ENCODE results near the gene ENPP1. TPM values are rescaled to one million over a fixed set of nuclear protein-coding genes. Genes with fewer than 3 reads are reported as not detected.

The ENPP1 gene
- 22.5 and 30.4 TPM in 2 replicates for polyA plus RNA-seq (2011; rRNA removed)
- polyA minus RNA-seq (2011; rRNA and poly(A)+ RNA removed): 14.8 and 22.3 TPM in 2 replicates

DNA sequence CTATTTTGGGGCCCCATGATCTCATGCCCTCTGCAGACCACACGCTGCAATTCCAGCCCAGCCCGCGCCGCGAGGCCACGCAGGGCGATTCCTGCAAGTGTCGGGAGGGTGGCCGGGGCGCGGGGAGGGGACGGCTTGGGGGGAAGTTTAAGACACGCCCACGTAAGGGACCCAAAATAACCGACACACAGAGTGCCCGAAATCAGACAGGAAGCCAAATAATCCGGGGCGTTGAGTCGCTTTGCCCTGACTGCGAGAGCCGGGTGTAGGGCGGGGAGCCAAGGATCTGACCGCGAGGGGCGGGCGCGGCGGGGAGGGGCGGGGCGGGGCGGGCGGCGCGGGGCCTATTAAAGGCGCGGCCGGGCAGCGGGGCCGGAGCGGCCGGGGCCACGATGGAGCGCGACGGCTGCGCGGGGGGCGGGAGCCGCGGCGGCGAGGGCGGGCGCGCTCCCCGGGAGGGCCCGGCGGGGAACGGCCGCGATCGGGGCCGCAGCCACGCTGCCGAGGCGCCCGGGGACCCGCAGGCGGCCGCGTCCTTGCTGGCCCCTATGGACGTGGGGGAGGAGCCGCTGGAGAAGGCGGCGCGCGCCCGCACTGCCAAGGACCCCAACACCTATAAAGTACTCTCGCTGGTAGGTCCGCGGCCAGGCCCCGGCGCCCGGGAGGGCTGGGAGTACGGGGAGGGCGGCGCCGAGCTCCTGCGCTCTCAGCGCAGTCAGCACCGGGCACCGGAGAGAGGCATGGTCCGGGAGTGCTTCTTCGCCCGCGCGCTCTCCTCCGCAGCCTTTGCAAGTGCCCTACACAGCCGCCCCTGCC, at the start of gene ENPP1:
Gene ENPP1, plus strand, starts transcription at position 377 of the 816 bp plus-strand sequence. Its CDS starts 16 bp downstream, at position 393.
- H3K27me3 ChIP-seq (ENCODE audit: control insufficient read depth, insufficient read depth, low read length): no peaks in the 10 kb centered on the region
- ChIA-PET CTCF (interaction anchor here (2.1 to 2.7 kb wide), 3 partner anchors 102 to 113 kb away, joined by 6 to 9 read pairs (median 7); no protein-coding TSS in a partner anchor), POLR2A (interaction anchor here (0.5 to 1.2 kb wide), 8 partner anchors 11 to 876 kb away, joined by 3 to 6 read pairs (median 4); no protein-coding TSS in a partner anchor)
- no peak within 1 kb of the TSS for H3K27ac ChIP-seq (ENCODE audit: low read depth, low read length)
- TF ChIP-seq, protein P1, sequence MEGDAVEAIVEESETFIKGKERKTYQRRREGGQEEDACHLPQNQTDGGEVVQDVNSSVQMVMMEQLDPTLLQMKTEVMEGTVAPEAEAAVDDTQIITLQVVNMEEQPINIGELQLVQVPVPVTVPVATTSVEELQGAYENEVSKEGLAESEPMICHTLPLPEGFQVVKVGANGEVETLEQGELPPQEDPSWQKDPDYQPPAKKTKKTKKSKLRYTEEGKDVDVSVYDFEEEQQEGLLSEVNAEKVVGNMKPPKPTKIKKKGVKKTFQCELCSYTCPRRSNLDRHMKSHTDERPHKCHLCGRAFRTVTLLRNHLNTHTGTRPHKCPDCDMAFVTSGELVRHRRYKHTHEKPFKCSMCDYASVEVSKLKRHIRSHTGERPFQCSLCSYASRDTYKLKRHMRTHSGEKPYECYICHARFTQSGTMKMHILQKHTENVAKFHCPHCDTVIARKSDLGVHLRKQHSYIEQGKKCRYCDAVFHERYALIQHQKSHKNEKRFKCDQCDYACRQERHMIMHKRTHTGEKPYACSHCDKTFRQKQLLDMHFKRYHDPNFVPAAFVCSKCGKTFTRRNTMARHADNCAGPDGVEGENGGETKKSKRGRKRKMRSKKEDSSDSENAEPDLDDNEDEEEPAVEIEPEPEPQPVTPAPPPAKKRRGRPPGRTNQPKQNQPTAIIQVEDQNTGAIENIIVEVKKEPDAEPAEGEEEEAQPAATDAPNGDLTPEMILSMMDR (IDR thresholded peaks at IDR 0.05; ENCODE audit: low read depth, low read length): peak; percentile 33
- H3K9me3 ChIP-seq (ENCODE audit: control insufficient read depth, insufficient read depth, low read length): no peaks in the 10 kb centered on the region
- peak within 1 kb of the TSS; percentile 67 for H3K4me3 ChIP-seq (ENCODE audit: low read depth, low read length)
- no peak for DNase-seq (ENCODE audit: low read depth, low spot score)

DNA sequence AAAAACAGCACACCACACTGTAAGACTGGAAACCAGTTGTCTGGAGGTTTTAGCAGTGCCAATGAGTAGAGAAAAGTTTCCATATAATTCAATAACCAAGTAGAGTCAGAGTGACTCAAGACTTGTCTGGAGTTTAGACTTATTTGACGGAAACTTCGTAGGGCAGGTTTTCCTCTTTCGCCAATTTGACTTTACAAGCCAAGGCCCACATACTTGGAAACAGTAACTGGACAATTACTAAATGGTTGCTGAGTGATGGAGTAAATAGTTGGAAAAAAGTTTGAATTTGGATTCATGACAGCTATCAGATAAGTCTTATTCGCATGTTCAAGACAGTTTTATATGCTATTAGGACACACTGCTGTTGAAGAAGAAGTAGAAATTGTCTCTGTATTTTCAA, 48.9 kb upstream of the ENPP1 start:
- Histone ChIP-seq H3K9me3 (ENCODE audit: control insufficient read depth, insufficient read depth, low read length) (no peaks in the 10 kb centered on the region), H3K27ac (ENCODE audit: low read depth, low read length) (no peak overlapping the region), H3K4me3 (ENCODE audit: low read depth, low read length) (no peak overlapping the region), H3K27me3 (ENCODE audit: control insufficient read depth, insufficient read depth, low read length) (no peaks in the 10 kb centered on the region)
- TF ChIP-seq, protein P1 (IDR thresholded peaks at IDR 0.05; ENCODE audit: low read depth, low read length): no peak
- CTCF ChIA-PET: no interaction called here
- no peak for DNase-seq (ENCODE audit: low read depth, low spot score)
- POLR2A ChIA-PET: no interaction called here

DNA sequence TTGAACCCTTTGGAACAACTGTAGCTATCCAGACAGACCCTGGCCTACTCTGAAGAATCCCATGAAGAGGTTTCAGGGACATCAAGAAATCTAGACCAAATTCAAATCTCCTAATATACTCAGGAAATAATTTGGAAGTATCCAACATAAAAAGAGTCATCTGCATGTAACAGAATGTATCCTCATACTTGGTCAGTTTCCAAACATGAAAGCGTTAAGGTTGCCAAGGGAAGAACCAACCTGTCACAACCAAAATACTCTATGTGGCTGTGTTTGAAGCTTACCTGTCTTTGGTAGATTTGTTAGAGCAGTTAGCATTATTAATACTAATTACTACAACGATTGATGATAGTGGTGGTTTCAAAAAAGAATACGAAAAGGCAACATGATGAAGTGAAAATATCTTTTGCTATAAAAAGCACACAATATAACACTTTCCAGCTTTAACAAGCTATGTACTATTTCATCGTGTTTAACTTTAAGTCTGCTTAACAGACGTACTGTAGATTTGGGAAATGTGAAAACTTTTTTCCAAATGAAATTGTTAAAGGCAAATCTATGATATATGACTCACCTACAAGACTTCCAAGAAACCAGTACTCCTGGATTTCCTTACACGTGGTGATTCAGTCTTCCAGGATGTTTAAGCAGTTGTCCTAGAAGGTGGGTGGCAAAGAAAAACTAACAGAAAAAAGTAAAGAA, 46.6 kb upstream of the ENPP1 start:
- Histone ChIP-seq H3K27me3 (ENCODE audit: control insufficient read depth, insufficient read depth, low read length) (no peaks in the 10 kb centered on the region), H3K27ac (ENCODE audit: low read depth, low read length) (no peak overlapping the region), H3K4me3 (ENCODE audit: low read depth, low read length) (no peak overlapping the region), H3K9me3 (ENCODE audit: control insufficient read depth, insufficient read depth, low read length) (no peaks in the 10 kb centered on the region)
- TF ChIP-seq, protein P1 (IDR thresholded peaks at IDR 0.05; ENCODE audit: low read depth, low read length): no peak
- peak; percentile 43 for DNase-seq (ENCODE audit: low read depth, low spot score)
- CTCF ChIA-PET: no interaction called here
- POLR2A ChIA-PET: no interaction called here

DNA sequence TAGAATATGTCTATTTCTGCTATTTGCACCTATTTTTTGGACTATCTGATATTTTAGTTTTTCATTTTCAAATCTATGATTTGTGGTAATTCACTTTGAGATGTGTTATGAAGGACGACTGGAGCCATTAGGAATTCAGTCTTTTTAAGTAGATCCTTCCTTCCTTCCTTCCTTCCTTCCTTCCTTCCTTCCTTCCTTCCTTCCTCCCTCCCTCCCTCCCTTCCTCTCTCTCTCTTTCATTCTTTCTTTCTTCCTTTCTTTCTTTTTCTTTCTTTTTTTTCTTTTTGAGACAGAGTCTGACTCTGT, 46.1 kb upstream of the ENPP1 start:
- TF ChIP-seq, protein P1 (IDR thresholded peaks at IDR 0.05; ENCODE audit: low read depth, low read length): no peak
- Histone ChIP-seq H3K4me3 (ENCODE audit: low read depth, low read length) (no peak overlapping the region), H3K27ac (ENCODE audit: low read depth, low read length) (no peak overlapping the region), H3K9me3 (ENCODE audit: control insufficient read depth, insufficient read depth, low read length) (no peaks in the 10 kb centered on the region), H3K27me3 (ENCODE audit: control insufficient read depth, insufficient read depth, low read length) (no peaks in the 10 kb centered on the region)
- ChIA-PET CTCF (no interaction called here), POLR2A (no interaction called here)
- no peak for DNase-seq (ENCODE audit: low read depth, low spot score)

DNA sequence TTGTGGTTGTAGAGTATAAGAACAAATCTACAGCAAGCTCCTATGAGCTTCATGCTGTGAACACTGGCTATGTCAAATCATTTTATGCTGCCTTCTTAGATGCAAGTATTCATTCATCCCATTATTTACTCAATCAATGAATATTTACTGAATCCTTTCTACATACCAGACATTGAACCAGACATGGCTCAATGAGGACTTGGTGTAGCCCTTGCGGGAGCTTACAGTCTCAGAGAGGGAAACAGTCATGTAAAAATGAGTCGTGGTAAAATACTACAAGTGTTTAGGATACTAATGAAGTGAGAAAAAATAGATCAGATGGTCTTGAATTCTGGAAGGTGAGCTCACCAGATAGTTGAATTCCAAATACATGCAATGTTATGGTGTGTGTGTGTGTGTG, 44.8 kb upstream of the ENPP1 start:
- POLR2A ChIA-PET: no interaction called here
- no peak overlapping the region for H3K27ac ChIP-seq (ENCODE audit: low read depth, low read length)
- H3K4me3 ChIP-seq (ENCODE audit: low read depth, low read length): no peak overlapping the region
- DNase-seq (ENCODE audit: low read depth, low spot score): no peak
- CTCF ChIA-PET: no interaction called here
- H3K9me3 ChIP-seq (ENCODE audit: control insufficient read depth, insufficient read depth, low read length): no peaks in the 10 kb centered on the region
- TF ChIP-seq, protein P1 (IDR thresholded peaks at IDR 0.05; ENCODE audit: low read depth, low read length): no peak
- H3K27me3 ChIP-seq (ENCODE audit: control insufficient read depth, insufficient read depth, low read length): no peaks in the 10 kb centered on the region

Measured in AG04450 (cell line).